Renal cortical epithelial cell (primary cell): Measurements from ENCODE around the gene RNF208. TPM values are rescaled to one million over a fixed set of nuclear protein-coding genes. Genes with fewer than 3 reads are reported as not detected.
A peak's percentile ranks its signal among the peaks of the same experiment; 100 is the strongest.
"Not testable (repeated sequence)": the region's sequence is repeated elsewhere in the genome, so short reads cannot be mapped to it uniquely, and the experiment has no call there.

Experiments used
- DNase-seq: peaks from one replicate; pipeline ENCODE4 v3.0.0-alpha.2; 2011; ENCODE audit warnings: low read depth
- total RNA-seq: library from RNA; depleted of rRNA; stranded (reverse); fragments of >200 nt; gene quantifications from 2 replicates; pipeline ENCODE4 v1.2.3, GENCODE V29; 2014

Gene RNF208
- total RNA-seq, 1 donor from 2014 or later: 1.2 TPM

- DNase-seq: peak; percentile 62
These were observed 31.9 kb upstream of the RNF208 start for GRCh38 chr9:137253717-137254623.

GRCh38 chr9:137252555-137253506 is 30.8 kb upstream of the RNF208 start:
- DNase-seq: no peak

- DNase-seq: no peak
These were observed 29.6 kb upstream of the RNF208 start for GRCh38 chr9:137251490-137252268.

- no peak for DNase-seq
These were observed 29.1 kb upstream of the RNF208 start, which contains the start of gene STPG3 for GRCh38 chr9:137251194-137251461. TSS of gene STPG3 (plus strand) at chr9:137251286. CDS start at chr9:137251287, 1 bp downstream.

GRCh38 chr9:137250329-137251193 is 28.5 kb upstream of the RNF208 start:
- DNase-seq: no peak

- DNase-seq: no peak
These were observed 25.8 kb upstream of the RNF208 start for GRCh38 chr9:137247916-137248175.

GRCh38 chr9:137247135-137247915 is 25.3 kb upstream of the RNF208 start:
- peak; percentile 77 for DNase-seq

GRCh38 chr9:137245450-137246421 is 23.7 kb upstream of the RNF208 start:
- no peak for DNase-seq

GRCh38 chr9:137244486-137245449 is 22.7 kb upstream of the RNF208 start:
- DNase-seq: no peak

GRCh38 chr9:137243626-137244485 is 21.8 kb upstream of the RNF208 start:
- no peak for DNase-seq

- not testable (repeated sequence) for DNase-seq
These were observed 21.2 kb upstream of the RNF208 start for GRCh38 chr9:137243266-137243625.

GRCh38 chr9:137242269-137243203 is 20.5 kb upstream of the RNF208 start:
- DNase-seq: no peak

- DNase-seq: no peak
These were observed 19.6 kb upstream of the RNF208 start for GRCh38 chr9:137241490-137242268.

GRCh38 chr9:137240841-137241489 is 18.9 kb upstream of the RNF208 start, which contains the start of gene TUBB4B:
TSS of gene TUBB4B (plus strand) at chr9:137241287. CDS start at chr9:137241361, 74 bp downstream.
- peak; percentile 99 for DNase-seq
